IMR-90 (cell line): ENCODE measurements around the gene RGS17. TPM values are rescaled to one million over a fixed set of nuclear protein-coding genes. Genes with fewer than 3 reads are reported as not detected.
A peak's percentile ranks its signal among the peaks of the same experiment; 100 is the strongest.

Experiments
- ATAC-seq: fragments of 200-7000 bp; cut with Tn5 transposase; 2 replicates; pipeline ENCODE4 v1.9.1; 2020; ENCODE audit warnings: low read depth, mild to moderate bottlenecking, moderate library complexity
- BruUV-seq: library from RNA; stranded (reverse); fragments of 400-500 nt; replicated peaks from 2 replicates; lab custom pipeline; 2021; lab: Mats Ljungman, UMichigan
- CTCF ChIA-PET: fragments of 300-600 bp; formaldehyde crosslinking; extraction: SDS; loops from one replicate; lab custom pipeline; 2021; ENCODE audit warnings: antibody characterized with exemption; lab: Yijun Ruan, JAX
- POLR2A ChIA-PET: fragments of 300-600 bp; sonication (Branson Sonifier 250); formaldehyde crosslinking; loops from one replicate; lab custom pipeline; 2022; ENCODE audit warnings: antibody characterized with exemption; ENCODE audit not compliant: unreplicated experiment; lab: Charles Lee
- DNase-seq: peaks from one replicate; pipeline ENCODE4 v3.0.0; 2013
- H2AFZ ChIP-seq: replicated peaks from 2 replicates; pipeline ENCODE3; 2013; ENCODE audit warnings: low read length, mild to moderate bottlenecking; ENCODE audit not compliant: poor library complexity
- H2AK5ac ChIP-seq: 2 replicates; pipeline ENCODE4 v1.6.1; 2013; ENCODE audit warnings: low read depth, low read length, inconsistent platforms
- H2AK9ac ChIP-seq: replicated peaks from 2 replicates; pipeline ENCODE3; 2013; ENCODE audit warnings: mild to moderate bottlenecking, low read depth, low read length, moderate library complexity; ENCODE audit not compliant: poor library complexity
- H2BK120ac ChIP-seq: 2 replicates; pipeline ENCODE4 v1.6.1; 2013; ENCODE audit warnings: low read depth, low read length, inconsistent platforms
- H2BK15ac ChIP-seq: 3 replicates; pipeline ENCODE4 v1.6.1; 2013; ENCODE audit warnings: low read depth, low read length, inconsistent platforms
- H2BK20ac ChIP-seq: 2 replicates; pipeline ENCODE4 v1.6.1; 2013; ENCODE audit warnings: low read depth, mild to moderate bottlenecking, inconsistent platforms, low read length, moderate library complexity
- H2BK5ac ChIP-seq: 2 replicates; pipeline ENCODE4 v1.6.1; 2013; ENCODE audit warnings: mild to moderate bottlenecking, low read depth, low read length, inconsistent platforms; ENCODE audit not compliant: poor library complexity, severe bottlenecking
- H3K14ac ChIP-seq: replicated peaks from 2 replicates; pipeline ENCODE4 v1.6.1; 2013; ENCODE audit warnings: low read depth, low read length, inconsistent platforms
- H3K18ac ChIP-seq: 2 replicates; pipeline ENCODE4 v1.6.1; 2013; ENCODE audit warnings: low read depth, low read length, control low read depth
- H3K23ac ChIP-seq: 2 replicates; pipeline ENCODE4 v1.6.1; 2013; ENCODE audit warnings: low read depth, low read length, inconsistent platforms
- H3K27ac ChIP-seq: 2 replicates; pipeline ENCODE4 v1.5.1; 2013; ENCODE audit warnings: mild to moderate bottlenecking, control low read depth, low read length; ENCODE audit not compliant: insufficient read depth
- H3K27me3 ChIP-seq: 2 replicates; pipeline ENCODE4 v1.6.1; 2013; ENCODE audit warnings: low read length; ENCODE audit not compliant: control insufficient read depth, insufficient read depth
- H3K36me3 ChIP-seq: 2 replicates; pipeline ENCODE4 v1.6.1; 2013; ENCODE audit warnings: low read length, mixed read lengths; ENCODE audit not compliant: control insufficient read depth, insufficient read depth
- H3K4ac ChIP-seq: 2 replicates; pipeline ENCODE4 v1.6.1; 2013; ENCODE audit warnings: low read depth, low read length, inconsistent platforms
- H3K4me1 ChIP-seq: 2 replicates; pipeline ENCODE4 v1.6.1; 2013; ENCODE audit warnings: low read length, mixed read lengths; ENCODE audit not compliant: control insufficient read depth, insufficient read depth
- H3K4me2 ChIP-seq: 2 replicates; pipeline ENCODE4 v1.6.1; 2013; ENCODE audit warnings: low read depth, mild to moderate bottlenecking, control low read depth, low read length, moderate library complexity
- H3K4me3 ChIP-seq: 2 replicates; pipeline ENCODE4 v1.5.1; 2013; ENCODE audit warnings: low read depth, mild to moderate bottlenecking, control low read depth, low read length, moderate library complexity; ENCODE audit not compliant: insufficient read depth
- H3K56ac ChIP-seq: 2 replicates; pipeline ENCODE4 v1.6.1; 2013; ENCODE audit warnings: low read length, inconsistent platforms; ENCODE audit not compliant: insufficient read depth; ENCODE audit errors: extremely low read depth
- H3K79me1 ChIP-seq, 2 experiments: 2 replicates each; pipeline ENCODE4 v1.6.1; 2013; ENCODE audit warnings: low read length in 2 of 2, inconsistent platforms in 1 of 2, low read depth in 1 of 2
- H3K9ac ChIP-seq: 2 replicates; pipeline ENCODE4 v1.6.1; 2013; ENCODE audit warnings: low read depth, low read length, control low read depth
- H3K9me1 ChIP-seq: 2 replicates; pipeline ENCODE4 v1.6.1; 2013; ENCODE audit warnings: low read length, inconsistent platforms; ENCODE audit not compliant: insufficient read depth
- H3K9me3 ChIP-seq: 2 replicates; pipeline ENCODE4 v1.6.1; 2013; ENCODE audit warnings: low read length; ENCODE audit not compliant: control insufficient read depth, insufficient read depth
- H4K20me1 ChIP-seq: 2 replicates; pipeline ENCODE4 v1.6.1; 2013; ENCODE audit warnings: low read length, inconsistent platforms; ENCODE audit not compliant: insufficient read depth
- H4K5ac ChIP-seq: 2 replicates; pipeline ENCODE4 v1.6.1; 2013; ENCODE audit warnings: mild to moderate bottlenecking, low read depth, low read length, control low read depth
- H4K8ac ChIP-seq, 2 experiments: 2 replicates each; pipeline ENCODE4 v1.6.1; 2013; ENCODE audit warnings: low read depth in 2 of 2, low read length in 2 of 2, control low read depth in 1 of 2, inconsistent platforms in 1 of 2
- H4K91ac ChIP-seq: 2 replicates; pipeline ENCODE4 v1.6.1; 2013; ENCODE audit warnings: low read depth, low read length, inconsistent platforms; ENCODE audit not compliant: insufficient read depth
- FOS ChIP-seq: fragments of 150-350 bp; IDR thresholded peaks from 2 replicates; pipeline ENCODE4 v1.6.1; 2016; ENCODE audit warnings: low read depth, low read length
- RAD21 ChIP-seq: IDR thresholded peaks from 2 replicates; pipeline ENCODE4 v1.6.1; 2012; ENCODE audit warnings: low read length, improper control_type of control experiment
- WGBS, 2 experiments: methylation state at CpG; one replicate each; pipeline versions ENCODE4 v1.1.5 to v1.1.7; 2013; ENCODE audit warnings: missing lambda C conversion rate in 2 of 2; ENCODE audit not compliant: insufficient read length in 1 of 2; ENCODE audit errors: extremely low coverage in 2 of 2; 5-methylcytosine and 5-hydroxymethylcytosine counted together
- dilution Hi-C: fragments of 300-500 bp; cut with HindIII; formaldehyde crosslinking; loops from one replicate; pipeline ENCODE4 v1.14.3; 2018; ENCODE audit warnings: low sequenced_read_pairs; ENCODE audit not compliant: unreplicated experiment
- in situ Hi-C: fragments of 300-500 bp; cut with MboI; formaldehyde crosslinking; loops from 3 replicates; pipeline ENCODE4 v1.14.3; 2019; ENCODE audit warnings: low sequenced_read_pairs, inconsistent platforms, mixed read lengths
- intact Hi-C: fragments of 100-400 bp; cut with micrococcal nuclease; formaldehyde crosslinking; loops from 2 replicates; pipeline ENCODE4 v1.10.0; 2022
- polyA plus RNA-seq, 3 experiments: library from polyadenylated mRNA; depleted of rRNA; stranded (reverse); fragments of >200 nt; gene quantifications; 2 replicates each; pipeline ENCODE4 v1.2.3, GENCODE V29; 2012; ENCODE audit warnings: low replicate concordance in 1 of 3
- total RNA-seq: library from RNA; depleted of rRNA; stranded (reverse); fragments of >200 nt; gene quantifications from 2 replicates; pipeline ENCODE4 v1.2.3, GENCODE V29; 2012

Gene RGS17
- total and polyA plus RNA-seq, 2 of the 4 experiments (the other 2 are of a cell fraction), result 0.75 to 1.4 TPM

- ChIA-PET POLR2A (no interaction called here), CTCF (no interaction called here)
- H2BK20ac ChIP-seq, result no peak overlapping the region
- H3K4me1 ChIP-seq, result peaks cover 8% of the 10 kb centered on the region
- H3K9me1 ChIP-seq, result no peaks in the 10 kb centered on the region; the same call in 1 of the 2 replicates
- H2BK120ac ChIP-seq, result no peak overlapping the region
- H3K18ac ChIP-seq, result peak overlapping the region; percentile 36; the same call in 1 of the 2 replicates
- no peak overlapping the region for H3K4me2 ChIP-seq
- WGBS, 2 experiments, result no CpG with 5 or more reads among the region's 4 CpGs
- DNase-seq (peak; percentile 58), ATAC-seq (peak; percentile 44)
- H3K36me3 ChIP-seq, result no peaks in the 10 kb centered on the region
- no peak overlapping the region for H3K4ac ChIP-seq
- no peaks in the 10 kb centered on the region for H3K9me3 ChIP-seq
- no peak overlapping the region for H3K23ac ChIP-seq
- H4K5ac ChIP-seq, result no peak overlapping the region
- no peak overlapping the region for H3K14ac ChIP-seq
- H2AK5ac ChIP-seq, result no peak overlapping the region
- BruUV-seq, result no TSS peak
- dilution Hi-C loops, result no loop called here
- intact Hi-C loops, result no loop called here
- H4K91ac ChIP-seq, result no peak overlapping the region
- H3K4me3 ChIP-seq, result no peak overlapping the region
- in situ Hi-C loops, result no loop called here
- TF ChIP-seq FOS, result peak; percentile 28; the same call in 1 of the 2 replicates
- no peak for TF ChIP-seq RAD21
- no peak overlapping the region for H2BK15ac ChIP-seq
- H3K27ac ChIP-seq, result no peak overlapping the region
- no peak overlapping the region for H2BK5ac ChIP-seq
- no peak overlapping the region for H3K9ac ChIP-seq
- H3K79me1 ChIP-seq, result no peaks in the 10 kb centered on the region
- H4K8ac ChIP-seq, result no peak overlapping the region; a peak in 1 of 4 replicates
- no peaks in the 10 kb centered on the region for H3K27me3 ChIP-seq
- H3K56ac ChIP-seq, result no peak overlapping the region
- no peak overlapping the region for H2AK9ac ChIP-seq
- no peaks in the 10 kb centered on the region for H4K20me1 ChIP-seq
- H2AFZ ChIP-seq, result no peak overlapping the region
Measured at GRCh38 chr6:153058291-153058690, 72.8 kb downstream of the RGS17 start.
